Esophagus muscularis mucosa (tissue), 4 donors: ENCODE data around the gene RYR1. TPM values are rescaled to one million over a fixed set of nuclear protein-coding genes. Genes with fewer than 3 reads are reported as not detected.
A peak's percentile ranks its signal among the peaks of the same experiment; 100 is the strongest.

Source experiments
- DNase-seq: peaks from one replicate; pipeline ENCODE4 v3.0.0-alpha.2; 2017; ENCODE audit errors: extremely low spot score
- H3K27ac ChIP-seq, 4 donors: fragments of 200-600 bp; sonication (generic); replicated peaks in 1 of 4; 1 replicate in 3 of 4; 2 replicates in 1 of 4; pipeline ENCODE4 v1.5.1; 2016 to 2019; ENCODE audit warnings: mild to moderate bottlenecking in 1 of 4
- H3K27me3 ChIP-seq, 4 donors: fragments of 200-600 bp; sonication (generic); one replicate each; pipeline versions ENCODE4 v1.5.1 to v1.6.0; 2016 to 2019
- H3K36me3 ChIP-seq, 4 donors: fragments of 200-600 bp; sonication (generic); one replicate each; pipeline ENCODE4 v1.5.1; 2016 to 2019
- H3K4me1 ChIP-seq, 4 donors: fragments of 200-600 bp; sonication (generic); one replicate each; pipeline ENCODE4 v1.5.1; 2016 to 2019
- H3K4me3 ChIP-seq, 4 donors: fragments of 200-600 bp; sonication (generic); 1 replicate in 2 of 4; 2 replicates in 2 of 4; pipeline ENCODE4 v1.5.1; 2016 to 2019; ENCODE audit warnings: mild to moderate bottlenecking in 4 of 4, moderate library complexity in 1 of 4
- H3K9me3 ChIP-seq, 4 donors: fragments of 200-600 bp; sonication (generic); 1 replicate in 3 of 4; 2 replicates in 1 of 4; pipeline ENCODE4 v1.5.1; 2016 to 2019
- EP300 ChIP-seq: sonication (generic); formaldehyde crosslinking; IDR thresholded peaks from one replicate; pipeline ENCODE4 v1.6.1; 2017; ENCODE audit warnings: antibody characterized with exemption
- POLR2A ChIP-seq: fragments of 450-650 bp; IDR thresholded peaks from one replicate; pipeline ENCODE4 v1.6.1; 2017; ENCODE audit warnings: antibody characterized with exemption, moderate library complexity, mild to moderate bottlenecking, low read depth
- POLR2AphosphoS5 ChIP-seq, 2 donors: sonication (generic); formaldehyde crosslinking; IDR thresholded peaks; one replicate each; pipeline ENCODE4 v1.6.1; 2017; ENCODE audit warnings: antibody characterized with exemption in 2 of 2
- WGBS: methylation state at CpG from one replicate; pipeline ENCODE4 v1.1.5; 2018; 5-methylcytosine and 5-hydroxymethylcytosine counted together
- intact Hi-C: fragments of 100-400 bp; cut with DNase I; formaldehyde crosslinking; loops from one replicate; pipeline ENCODE4 v1.15.1; 2023
- total RNA-seq, 4 donors: library from RNA; depleted of rRNA; stranded (reverse); fragments of >200 nt; gene quantifications; one replicate each; pipeline versions ENCODE4 v1.1.0 to v1.2.1, GENCODE V29; 2016
- TF ChIP-seq, protein P1 (sequence below), 3 experiments: fragments of 200-600 bp in 2 of 3; fragments of 450-650 bp in 1 of 3; sonication (generic) in 2 of 3; IDR thresholded peaks; one replicate each; pipeline ENCODE4 v1.5.1; 2017 to 2019; ENCODE audit warnings: antibody characterized with exemption in 3 of 3, mild to moderate bottlenecking in 2 of 3, moderate library complexity in 1 of 3

RYR1 gene
- total RNA-seq, 4 donors from 2014 or later: 0.99 to 4.0 (median 2.7) TPM

DNA sequence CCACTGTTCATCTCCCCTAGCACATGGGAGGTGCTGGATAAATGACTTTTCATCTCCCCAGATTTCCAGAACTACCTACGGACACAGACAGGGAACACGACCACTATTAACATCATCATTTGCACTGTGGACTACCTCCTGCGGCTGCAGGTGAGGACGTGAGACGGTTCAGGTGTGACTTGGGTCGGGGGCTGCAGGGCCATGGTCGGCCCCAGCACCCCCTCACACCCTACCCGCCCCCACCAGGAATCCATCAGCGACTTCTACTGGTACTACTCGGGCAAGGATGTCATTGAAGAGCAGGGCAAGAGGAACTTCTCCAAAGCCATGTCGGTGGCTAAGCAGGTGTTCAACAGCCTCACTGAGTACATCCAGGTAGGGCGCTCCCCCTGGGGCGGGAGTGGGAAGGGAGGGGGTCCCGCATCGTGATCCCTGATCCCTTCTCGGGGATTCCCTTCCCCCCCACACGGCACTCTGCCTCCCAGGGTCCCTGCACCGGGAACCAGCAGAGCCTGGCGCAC is 109.9 kb downstream of the RYR1 start:
- DNase-seq: no peak
- peak overlapping the region in 1 of 4 donors; percentile 42 for H3K27ac ChIP-seq
- H3K4me1 ChIP-seq: peaks cover 0 to 31% (median 27%) of the 10 kb centered on the region in 4 donors
- no peaks in the 10 kb centered on the region for H3K9me3 ChIP-seq
- H3K4me3 ChIP-seq: peak overlapping the region in 1 of 4 donors; percentile 43
- no peaks in the 10 kb centered on the region for H3K36me3 ChIP-seq
- intact Hi-C loops: loop anchor here (10.0 kb wide), 2 partner anchors 61 to 381 kb away; no protein-coding TSS in a partner anchor
- WGBS: 40% methylated on average over 6 of the region's 19 CpGs
- no peaks in the 10 kb centered on the region for H3K27me3 ChIP-seq
- TF ChIP-seq EP300: no peak
- TF ChIP-seq, protein P1, sequence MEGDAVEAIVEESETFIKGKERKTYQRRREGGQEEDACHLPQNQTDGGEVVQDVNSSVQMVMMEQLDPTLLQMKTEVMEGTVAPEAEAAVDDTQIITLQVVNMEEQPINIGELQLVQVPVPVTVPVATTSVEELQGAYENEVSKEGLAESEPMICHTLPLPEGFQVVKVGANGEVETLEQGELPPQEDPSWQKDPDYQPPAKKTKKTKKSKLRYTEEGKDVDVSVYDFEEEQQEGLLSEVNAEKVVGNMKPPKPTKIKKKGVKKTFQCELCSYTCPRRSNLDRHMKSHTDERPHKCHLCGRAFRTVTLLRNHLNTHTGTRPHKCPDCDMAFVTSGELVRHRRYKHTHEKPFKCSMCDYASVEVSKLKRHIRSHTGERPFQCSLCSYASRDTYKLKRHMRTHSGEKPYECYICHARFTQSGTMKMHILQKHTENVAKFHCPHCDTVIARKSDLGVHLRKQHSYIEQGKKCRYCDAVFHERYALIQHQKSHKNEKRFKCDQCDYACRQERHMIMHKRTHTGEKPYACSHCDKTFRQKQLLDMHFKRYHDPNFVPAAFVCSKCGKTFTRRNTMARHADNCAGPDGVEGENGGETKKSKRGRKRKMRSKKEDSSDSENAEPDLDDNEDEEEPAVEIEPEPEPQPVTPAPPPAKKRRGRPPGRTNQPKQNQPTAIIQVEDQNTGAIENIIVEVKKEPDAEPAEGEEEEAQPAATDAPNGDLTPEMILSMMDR (IDR thresholded peaks at IDR 0.05): no peak
- TF ChIP-seq POLR2AphosphoS5 (IDR thresholded peaks at IDR 0.05): no peak
- TF ChIP-seq POLR2A: no peak

DNA sequence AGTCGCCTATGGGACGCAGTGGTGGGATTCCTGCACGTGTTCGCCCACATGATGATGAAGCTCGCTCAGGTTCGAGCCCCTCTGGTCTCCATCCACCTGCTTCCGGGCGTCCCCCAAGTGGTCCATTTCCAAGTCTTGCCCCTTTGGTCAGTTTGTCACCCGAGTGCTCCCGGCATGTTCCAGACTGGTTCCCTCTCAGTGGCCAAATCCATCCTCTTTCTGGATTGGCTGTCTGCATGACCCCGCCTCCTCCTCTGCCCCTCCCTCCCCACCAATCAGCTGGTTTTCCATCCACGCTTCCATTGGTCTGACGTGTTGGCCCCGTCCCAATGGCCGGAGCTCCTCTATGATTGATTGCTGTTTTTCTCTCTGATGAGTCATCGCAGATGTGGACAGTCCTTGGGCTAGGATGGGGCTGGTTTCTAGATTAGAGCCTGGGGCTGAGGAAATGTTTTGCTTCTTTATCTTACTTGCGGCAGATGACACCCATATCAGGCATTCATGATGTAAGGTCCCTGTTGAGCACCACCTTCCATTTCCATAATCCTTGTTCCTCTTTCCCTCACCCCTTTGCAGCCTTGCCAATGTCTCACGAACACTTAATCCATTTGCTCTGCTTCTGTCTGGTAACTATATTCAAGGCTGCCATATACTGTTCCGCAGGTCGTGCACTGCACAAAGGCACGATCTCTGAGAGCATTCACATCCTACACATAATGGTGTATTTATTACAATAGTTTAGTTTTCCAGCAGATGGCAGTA is 110.5 kb downstream of the RYR1 start:
- WGBS: 22% methylated on average over 20 of the region's 21 CpGs
- DNase-seq: no peak
- Histone ChIP-seq H3K27me3 (no peaks in the 10 kb centered on the region), H3K4me3 (peak overlapping the region in 2 of 4 donors; percentile 8 to 43), H3K4me1 (peaks cover 0 to 25% (median 20%) of the 10 kb centered on the region in 4 donors), H3K36me3 (no peaks in the 10 kb centered on the region), H3K27ac (peak overlapping the region in 1 of 4 donors; percentile 51), H3K9me3 (no peaks in the 10 kb centered on the region)
- intact Hi-C loops: loop anchor here (2.0 to 10.0 kb wide), 3 partner anchors 61 to 381 kb away; no protein-coding TSS in a partner anchor
- peak; percentile 32 to 40 for TF ChIP-seq POLR2AphosphoS5 (IDR thresholded peaks at IDR 0.05)
- TF ChIP-seq, protein P1 (IDR thresholded peaks at IDR 0.05): peak in 2 of 3 experiments; percentile 61 to 63
- no peak for TF ChIP-seq EP300
- TF ChIP-seq POLR2A: no peak

DNA sequence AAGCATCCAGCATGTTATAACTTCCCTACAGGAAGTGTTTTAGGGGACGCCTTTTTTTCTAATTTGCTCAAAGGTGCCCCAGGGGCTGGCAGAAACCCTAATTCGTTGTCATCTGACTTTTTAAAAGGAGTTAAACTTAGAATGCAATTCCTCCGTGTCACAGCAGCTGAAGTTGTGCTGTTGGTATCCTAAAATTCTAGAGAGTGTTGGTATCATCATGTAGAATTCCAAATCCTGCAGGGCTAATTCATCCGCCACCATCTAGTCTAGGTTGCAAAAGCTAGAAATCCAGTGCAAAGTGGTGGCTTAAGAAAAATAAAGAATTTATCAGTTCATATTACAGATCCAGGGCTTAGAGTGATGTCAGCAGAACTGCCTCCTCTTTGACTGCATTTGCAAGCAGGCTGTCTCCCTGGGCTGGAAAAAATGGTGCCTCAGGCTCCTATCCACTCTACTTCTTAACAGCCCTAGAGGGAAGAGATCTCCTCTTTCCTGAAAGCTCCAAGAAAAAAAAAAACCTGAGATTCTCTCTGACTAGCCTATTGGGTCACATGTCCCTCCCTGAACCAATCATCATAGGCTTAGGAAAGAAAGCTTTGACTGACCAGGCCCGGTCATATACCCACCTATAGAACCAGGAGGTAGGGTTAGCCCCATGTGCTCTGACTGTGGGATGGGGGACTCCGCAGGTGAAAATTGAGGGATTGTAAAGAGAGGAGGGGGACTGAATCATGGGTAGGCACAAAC is 111.3 kb downstream of the RYR1 start:
- Histone ChIP-seq H3K4me1 (peaks cover 0 to 21% (median 14%) of the 10 kb centered on the region in 4 donors), H3K36me3 (no peaks in the 10 kb centered on the region), H3K4me3 (peak overlapping the region in 1 of 4 donors; percentile 43), H3K27me3 (no peaks in the 10 kb centered on the region), H3K9me3 (no peaks in the 10 kb centered on the region), H3K27ac (peak overlapping the region in 1 of 4 donors; percentile 51)
- no peak for DNase-seq
- TF ChIP-seq POLR2A (no peak), EP300 (no peak), POLR2AphosphoS5 (IDR thresholded peaks at IDR 0.05) (no peak)
- TF ChIP-seq, protein P1 (IDR thresholded peaks at IDR 0.05): peak in 1 of 3 experiments; percentile 62
- 46% methylated on average over 6 of the region's 6 CpGs for WGBS
- intact Hi-C loops: loop anchor here (2.0 to 10.0 kb wide), 3 partner anchors 60 to 380 kb away; no protein-coding TSS in a partner anchor

DNA sequence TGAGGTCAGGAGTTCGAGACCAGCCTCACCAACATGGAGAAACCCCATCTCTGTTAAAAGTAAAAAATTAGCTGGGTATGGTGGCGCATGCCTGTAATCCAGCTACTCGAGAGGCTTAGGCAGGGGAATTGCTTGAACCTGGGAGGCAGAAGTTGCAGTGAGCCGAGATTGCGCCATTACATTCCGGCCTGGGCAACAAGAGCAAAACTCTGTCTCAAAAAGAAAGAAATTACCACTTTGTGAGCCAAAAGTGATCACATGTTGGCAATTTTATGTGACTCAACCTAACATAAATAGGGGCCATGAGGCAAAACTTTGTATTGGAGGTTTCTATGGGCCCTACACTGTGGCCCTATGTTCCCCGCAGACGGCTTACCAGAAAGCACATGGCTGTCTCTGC is 112.1 kb downstream of the RYR1 start:
- 95% methylated on average over 8 of the region's 8 CpGs for WGBS
- Histone ChIP-seq H3K36me3 (no peaks in the 10 kb centered on the region), H3K27me3 (no peaks in the 10 kb centered on the region), H3K4me3 (no peak overlapping the region), H3K9me3 (no peaks in the 10 kb centered on the region), H3K27ac (no peak overlapping the region), H3K4me1 (peaks cover 0 to 21% (median 14%) of the 10 kb centered on the region in 4 donors)
- no peak for DNase-seq
- intact Hi-C loops: loop anchor here (2.0 to 10.0 kb wide), 3 partner anchors 59 to 379 kb away; no protein-coding TSS in a partner anchor
- TF ChIP-seq POLR2A: no peak
- TF ChIP-seq EP300: no peak
- TF ChIP-seq POLR2AphosphoS5 (IDR thresholded peaks at IDR 0.05): no peak
- TF ChIP-seq, protein P1 (IDR thresholded peaks at IDR 0.05): no peak
